Measurements from ENCODE around the gene ARNT2. TPM values are rescaled to one million over a fixed set of nuclear protein-coding genes. Genes with fewer than 3 reads are reported as not detected.

The ARNT2 gene
- total RNA-seq, 2 donors from 2014 or later = 9.1 to 43.7 TPM

GRCh38 chr15:80604583-80605575 lies 200.7 kb downstream of the ARNT2 start:
- no peak for TF ChIP-seq CTCF (IDR thresholded peaks at IDR 0.05)
- TF ChIP-seq POLR2AphosphoS5 (IDR thresholded peaks at IDR 0.05) = no peak
- TF ChIP-seq POLR2A (IDR thresholded peaks at IDR 0.05) = no peak
- no peaks in the 10 kb centered on the region for H3K9me3 ChIP-seq
- H3K27ac ChIP-seq = no peak overlapping the region
- no peaks in the 10 kb centered on the region for H3K4me1 ChIP-seq (replicated peaks)
- DNase-seq (ENCODE audit: low spot score) = no peak
- no peaks in the 10 kb centered on the region for H3K27me3 ChIP-seq (replicated peaks; ENCODE audit: insufficient read depth)
- intact Hi-C loops (cut with DNase I) = no loop called here
- no peak overlapping the region for H3K4me3 ChIP-seq
- WGBS = 84% methylated on average over 14 of the region's 14 CpGs
- no peaks in the 10 kb centered on the region for H3K36me3 ChIP-seq

- WGBS = 80% methylated on average over 6 of the region's 6 CpGs
- TF ChIP-seq POLR2AphosphoS5 (IDR thresholded peaks at IDR 0.05) (no peak), POLR2A (IDR thresholded peaks at IDR 0.05) (no peak), CTCF (IDR thresholded peaks at IDR 0.05) (no peak)
- Histone ChIP-seq H3K36me3 (no peaks in the 10 kb centered on the region), H3K27me3 (replicated peaks; ENCODE audit: insufficient read depth) (no peaks in the 10 kb centered on the region), H3K9me3 (no peaks in the 10 kb centered on the region), H3K4me1 (replicated peaks) (no peaks in the 10 kb centered on the region), H3K27ac (no peak overlapping the region), H3K4me3 (no peak overlapping the region)
- intact Hi-C loops (cut with DNase I) = no loop called here
- no peak for DNase-seq (ENCODE audit: low spot score)
These were observed 201.5 kb downstream of the ARNT2 start for GRCh38 chr15:80605591-80606150.

GRCh38 chr15:80606511-80607071 lies 202.4 kb downstream of the ARNT2 start:
- H3K27ac ChIP-seq = no peak overlapping the region

GRCh38 chr15:80607287-80607980 lies 203.3 kb downstream of the ARNT2 start:
- no peak overlapping the region for H3K27ac ChIP-seq
- no peak overlapping the region for H3K4me3 ChIP-seq
- H3K4me1 ChIP-seq (replicated peaks) = no peaks in the 10 kb centered on the region
- no peak for TF ChIP-seq POLR2AphosphoS5 (IDR thresholded peaks at IDR 0.05)
- TF ChIP-seq POLR2A (IDR thresholded peaks at IDR 0.05) = no peak
- no peak for TF ChIP-seq CTCF (IDR thresholded peaks at IDR 0.05)
- H3K36me3 ChIP-seq = no peaks in the 10 kb centered on the region
- WGBS = 72% methylated on average over 4 of the region's 4 CpGs
- DNase-seq (ENCODE audit: low spot score) = no peak
- no peaks in the 10 kb centered on the region for H3K9me3 ChIP-seq
- intact Hi-C loops (cut with DNase I) = no loop called here
- no peaks in the 10 kb centered on the region for H3K27me3 ChIP-seq (replicated peaks; ENCODE audit: insufficient read depth)

More at GRCh38 chr15:80606511-80607071, 202.4 kb downstream of the ARNT2 start:
- no peaks in the 10 kb centered on the region for H3K36me3 ChIP-seq
- H3K9me3 ChIP-seq = no peaks in the 10 kb centered on the region
- no peak for DNase-seq (ENCODE audit: low spot score)
- WGBS = 88% methylated on average over 4 of the region's 4 CpGs
- intact Hi-C loops (cut with DNase I) = no loop called here
- TF ChIP-seq POLR2A (IDR thresholded peaks at IDR 0.05) (no peak), POLR2AphosphoS5 (IDR thresholded peaks at IDR 0.05) (no peak), CTCF (IDR thresholded peaks at IDR 0.05) (no peak)
- H3K27me3 ChIP-seq (replicated peaks; ENCODE audit: insufficient read depth) = no peaks in the 10 kb centered on the region
- H3K4me3 ChIP-seq = no peak overlapping the region
- H3K4me1 ChIP-seq (replicated peaks) = no peaks in the 10 kb centered on the region
